Endodermal cell (in vitro differentiated cells): ENCODE results near the gene SFT2D1. TPM values are rescaled to one million over a fixed set of nuclear protein-coding genes. Genes with fewer than 3 reads are reported as not detected.

ENCODE experiments used
- DNase-seq: peaks from one replicate; pipeline ENCODE4 v3.0.0-alpha.2; 2017
- H3K27ac ChIP-seq: 2 replicates; pipeline ENCODE4 v1.5.1; 2013; ENCODE audit warnings: mild to moderate bottlenecking, low read depth, low read length, moderate library complexity
- H3K27me3 ChIP-seq: 2 replicates; pipeline ENCODE4 v1.6.1; 2013; ENCODE audit warnings: mild to moderate bottlenecking, low read length, moderate library complexity; ENCODE audit not compliant: insufficient read depth, control insufficient read depth, poor library complexity, severe bottlenecking
- H3K36me3 ChIP-seq: 2 replicates; pipeline ENCODE4 v1.7.0; 2013; ENCODE audit warnings: mild to moderate bottlenecking, low read length, moderate library complexity; ENCODE audit not compliant: control insufficient read depth, insufficient read depth
- H3K4me1 ChIP-seq: one replicate; pipeline ENCODE4 v1.7.0; 2013; ENCODE audit warnings: low read length; ENCODE audit not compliant: control insufficient read depth, insufficient read depth
- H3K4me3 ChIP-seq: 2 replicates; pipeline ENCODE4 v1.5.1; 2013; ENCODE audit warnings: mild to moderate bottlenecking, low read length, moderate library complexity
- H3K9ac ChIP-seq: 2 replicates; pipeline ENCODE4 v1.6.1; 2013; ENCODE audit warnings: mild to moderate bottlenecking, low read length, moderate library complexity; ENCODE audit not compliant: poor library complexity, severe bottlenecking; ENCODE audit errors: extremely low read depth
- H3K9me3 ChIP-seq: 2 replicates; pipeline ENCODE4 v1.6.1; 2013; ENCODE audit warnings: mild to moderate bottlenecking, low read length, moderate library complexity; ENCODE audit not compliant: control insufficient read depth
- H3K27ac Mint-ChIP-seq: 2 replicates; pipeline ENCODE4 v1.8.0; 2020; ENCODE audit warnings: mixed read lengths
- H3K27me3 Mint-ChIP-seq: 2 replicates; pipeline ENCODE4 v1.8.0; 2021; ENCODE audit warnings: mild to moderate bottlenecking, mixed read lengths; ENCODE audit not compliant: insufficient read depth
- H3K36me3 Mint-ChIP-seq: 2 replicates; pipeline ENCODE4 v1.8.0; 2020; ENCODE audit warnings: low read depth, mixed read lengths
- H3K4me1 Mint-ChIP-seq: 2 replicates; pipeline ENCODE4 v1.8.0; 2020; ENCODE audit warnings: mixed read lengths
- H3K4me3 Mint-ChIP-seq: 2 replicates; pipeline ENCODE4 v1.8.0; 2020; ENCODE audit warnings: mild to moderate bottlenecking, moderate library complexity, mixed read lengths
- H3K9me3 Mint-ChIP-seq: 2 replicates; pipeline ENCODE4 v1.8.0; 2020; ENCODE audit warnings: mild to moderate bottlenecking, mixed read lengths
- CTCF ChIP-seq: fragments of 200-600 bp; sonication (generic); conservative IDR thresholded peaks from 2 replicates; pipeline ENCODE4 v1.5.0; 2021; ENCODE audit warnings: antibody characterized with exemption, mild to moderate bottlenecking
- WGBS, 2 experiments: methylation state at CpG; one replicate each; pipeline versions ENCODE4 v1.1.5 to v1.1.7; 2013; ENCODE audit warnings: missing lambda C conversion rate in 2 of 2, mixed read lengths in 1 of 2; ENCODE audit not compliant: insufficient coverage in 1 of 2, insufficient read length in 1 of 2; 5-methylcytosine and 5-hydroxymethylcytosine counted together
- total RNA-seq, 2 donors: library from RNA; stranded (reverse); fragmentation: NEBNext Ultra II Directional in 1 of 2; extraction: Animal tissue kit (Norgen Biotek cat#: 25700) in 1 of 2; gene quantifications; 2 replicates in 1 of 2; 3 replicates in 1 of 2; pipeline ENCODE4 v1.2.1, GENCODE V29; 2021

Gene SFT2D1
- total RNA-seq, 2 donors from 2014 or later, result 42.4 to 53.9 TPM

- 96% methylated on average over 1 of the region's 1 CpG; no CpG with 5 or more reads in 1 of the 2 experiments for WGBS, 2 experiments
- no peak overlapping the region for H3K27ac Mint-ChIP-seq
- H3K9me3 Mint-ChIP-seq, result no peaks in the 10 kb centered on the region
- Histone ChIP-seq H3K4me1 (no peaks in the 10 kb centered on the region), H3K4me3 (no peak overlapping the region), H3K9me3 (no peaks in the 10 kb centered on the region), H3K36me3 (no peaks in the 10 kb centered on the region), H3K27ac (no peak overlapping the region), H3K27me3 (peaks cover 11% of the 10 kb centered on the region), H3K9ac (no peak overlapping the region)
- TF ChIP-seq CTCF, result no peak
- H3K4me1 Mint-ChIP-seq, result no peaks in the 10 kb centered on the region
- no peak overlapping the region for H3K4me3 Mint-ChIP-seq
- peaks cover 30% of the 10 kb centered on the region for H3K27me3 Mint-ChIP-seq
- DNase-seq, result no peak
- no peaks in the 10 kb centered on the region for H3K36me3 Mint-ChIP-seq
Observed at GRCh38 chr6:166279393-166279679, 63.0 kb downstream of the SFT2D1 start.

GRCh38 chr6:166278579-166279392 is 63.6 kb downstream of the SFT2D1 start:
- Histone ChIP-seq H3K27me3 (peaks cover 6% of the 10 kb centered on the region), H3K27ac (no peak overlapping the region), H3K4me3 (no peak overlapping the region), H3K9me3 (no peaks in the 10 kb centered on the region), H3K9ac (no peak overlapping the region), H3K36me3 (no peaks in the 10 kb centered on the region), H3K4me1 (no peaks in the 10 kb centered on the region)
- Mint-ChIP-seq H3K4me1 (no peaks in the 10 kb centered on the region), H3K4me3 (no peak overlapping the region), H3K27me3 (peaks cover 27% of the 10 kb centered on the region), H3K27ac (no peak overlapping the region), H3K36me3 (no peaks in the 10 kb centered on the region), H3K9me3 (no peaks in the 10 kb centered on the region)
- 72 to 88% methylated on average over 4 to 8 of the region's 8 CpGs for WGBS, 2 experiments
- no peak for TF ChIP-seq CTCF
- no peak for DNase-seq

- no peak for TF ChIP-seq CTCF
- Histone ChIP-seq H3K4me3 (no peak overlapping the region), H3K9ac (no peak overlapping the region), H3K9me3 (no peaks in the 10 kb centered on the region), H3K27me3 (no peaks in the 10 kb centered on the region), H3K36me3 (no peaks in the 10 kb centered on the region), H3K27ac (no peak overlapping the region), H3K4me1 (no peaks in the 10 kb centered on the region)
- Mint-ChIP-seq H3K9me3 (no peaks in the 10 kb centered on the region), H3K27me3 (peaks cover 23% of the 10 kb centered on the region), H3K4me3 (no peak overlapping the region), H3K27ac (no peak overlapping the region), H3K4me1 (no peaks in the 10 kb centered on the region), H3K36me3 (no peaks in the 10 kb centered on the region)
- 88 to 95% methylated on average over 5 to 11 of the region's 11 CpGs for WGBS, 2 experiments
- no peak for DNase-seq
Observed at GRCh38 chr6:166277892-166278578, 64.3 kb downstream of the SFT2D1 start.
